DLD1 (cell line): ENCODE measurements around the gene TIAM2.
"Not testable (repeated sequence)": the region's sequence is repeated elsewhere in the genome, so short reads cannot be mapped to it uniquely, and the experiment has no call there.

ENCODE experiments used
- in situ Hi-C: cut with HindIII; loops from 2 replicates; pipeline ENCODE4 v1.10.0; 2017; ENCODE audit warnings: low sequenced_read_pairs

The TIAM2 gene

GRCh38 chr6:155219299-155219698 lies 224.2 kb downstream of the TIAM2 start:
- in situ Hi-C loops = no loop called here

GRCh38 chr6:155219858-155220301 lies 224.8 kb downstream of the TIAM2 start:
- in situ Hi-C loops = no loop called here

- in situ Hi-C loops = no loop called here
Observed at GRCh38 chr6:155221086-155221485, 226.0 kb downstream of the TIAM2 start.

- in situ Hi-C loops = no loop called here
Observed at GRCh38 chr6:155222506-155222905, 227.4 kb downstream of the TIAM2 start.

- in situ Hi-C loops = no loop called here
Observed at GRCh38 chr6:155223646-155224451, 228.7 kb downstream of the TIAM2 start.

- in situ Hi-C loops = no loop called here
Observed at GRCh38 chr6:155224618-155225017, 229.5 kb downstream of the TIAM2 start.

- in situ Hi-C loops = no loop called here
Observed at GRCh38 chr6:155227046-155227445, 231.9 kb downstream of the TIAM2 start.

GRCh38 chr6:155228546-155229166 lies 233.5 kb downstream of the TIAM2 start:
- in situ Hi-C loops = no loop called here

- in situ Hi-C loops = not testable (repeated sequence)
Observed at GRCh38 chr6:155230975-155231374, 235.9 kb downstream of the TIAM2 start.

GRCh38 chr6:155232848-155233247 lies 237.7 kb downstream of the TIAM2 start:
- in situ Hi-C loops = no loop called here

GRCh38 chr6:155234167-155234566 lies 239.1 kb downstream of the TIAM2 start:
- in situ Hi-C loops = no loop called here

- in situ Hi-C loops = no loop called here
Observed at GRCh38 chr6:155234687-155235086, 239.6 kb downstream of the TIAM2 start.

GRCh38 chr6:155235087-155235486 lies 240.0 kb downstream of the TIAM2 start:
- in situ Hi-C loops = no loop called here

GRCh38 chr6:155237613-155238012 lies 242.5 kb downstream of the TIAM2 start:
- in situ Hi-C loops = no loop called here

GRCh38 chr6:155240905-155241600 lies 245.9 kb downstream of the TIAM2 start:
- in situ Hi-C loops = no loop called here

GRCh38 chr6:155241966-155242365 lies 246.9 kb downstream of the TIAM2 start:
- in situ Hi-C loops = no loop called here

GRCh38 chr6:155244434-155244833 lies 249.3 kb downstream of the TIAM2 start:
- in situ Hi-C loops = no loop called here

GRCh38 chr6:155245193-155245592 lies 250.1 kb downstream of the TIAM2 start:
- in situ Hi-C loops = no loop called here

GRCh38 chr6:155245831-155246230 lies 250.7 kb downstream of the TIAM2 start:
- in situ Hi-C loops = no loop called here

- in situ Hi-C loops = no loop called here
Observed at GRCh38 chr6:155246825-155247224, 251.7 kb downstream of the TIAM2 start.

- in situ Hi-C loops = no loop called here
Observed at GRCh38 chr6:155247618-155248007, 252.5 kb downstream of the TIAM2 start.
